Activated T-helper 9 cell treated with anti-CD3 and anti-CD28 coated beads, Interleukin-2, amount 50 U/mL, for 16 hours (primary cell): ENCODE measurements around the gene ICE1.
"Not testable (repeated sequence)": the region's sequence is repeated elsewhere in the genome, so short reads cannot be mapped to it uniquely, and the experiment has no call there.

Experiments used
- DNase-seq: peaks from one replicate; pipeline ENCODE4 v3.0.0-alpha.2; 2020; ENCODE audit warnings: low read depth

ICE1 gene

DNA sequence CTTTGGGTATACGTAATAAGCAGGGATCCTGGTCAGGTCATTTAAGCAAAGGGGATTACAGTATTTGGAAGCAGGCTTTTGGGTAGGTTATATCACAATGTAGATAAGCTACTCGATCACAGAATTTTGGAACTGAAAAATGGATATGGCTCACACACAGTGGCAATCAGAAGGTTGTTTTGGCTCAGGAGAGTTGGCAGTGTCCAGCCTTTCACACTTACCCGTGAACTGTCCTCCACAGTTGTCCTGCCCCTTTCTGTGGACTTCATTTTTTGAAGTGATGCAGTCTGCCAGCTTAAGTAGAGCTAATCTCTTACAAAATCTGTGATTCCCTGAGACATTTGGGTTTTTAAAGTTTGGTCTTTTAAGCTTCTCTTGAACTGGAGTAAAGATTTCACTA lies 30.7 kb downstream of the ICE1 start:
- DNase-seq, result no peak

DNA sequence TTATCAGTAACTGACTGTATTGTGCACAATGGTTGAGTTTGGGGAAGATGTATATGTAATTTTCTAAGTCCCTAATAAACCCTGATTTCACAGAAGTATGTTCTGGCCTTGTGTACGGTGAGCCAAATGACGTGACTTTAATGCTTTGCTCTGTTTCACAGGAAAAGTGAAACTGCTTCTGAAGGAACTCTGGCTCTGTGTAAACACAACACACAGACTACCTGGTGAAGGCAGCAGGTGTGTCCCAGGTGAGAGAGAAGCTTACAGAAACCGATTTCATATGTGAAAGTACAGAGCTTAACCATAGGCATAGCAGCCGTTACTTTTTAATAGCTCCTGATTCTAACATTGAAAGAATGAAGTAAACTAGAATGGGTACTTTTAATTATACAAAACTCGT lies 31.9 kb downstream of the ICE1 start:
- DNase-seq, result no peak

DNA sequence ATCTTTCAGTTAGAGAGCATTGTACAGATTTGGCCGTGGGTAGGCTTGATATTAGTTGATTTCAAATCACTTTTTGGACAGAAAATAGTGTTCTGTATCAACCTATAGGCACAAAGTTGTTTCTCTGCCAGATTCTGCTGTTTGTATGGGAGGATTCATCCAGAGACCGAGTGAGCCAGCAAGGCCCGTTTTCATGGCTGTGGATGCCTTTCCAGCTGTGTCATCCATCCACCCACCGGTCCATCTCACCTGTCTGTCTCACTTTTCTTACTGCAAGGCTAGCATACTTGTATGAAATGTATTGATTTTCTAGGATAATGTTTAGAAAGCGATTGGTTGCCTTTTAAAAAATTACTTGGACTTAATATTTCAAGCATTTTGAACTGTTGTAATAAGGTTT lies 34.4 kb downstream of the ICE1 start:
- no peak for DNase-seq

- DNase-seq, result no peak
These were observed 37.8 kb downstream of the ICE1 start for GRCh38 chr5:5460311-5460710.

DNA sequence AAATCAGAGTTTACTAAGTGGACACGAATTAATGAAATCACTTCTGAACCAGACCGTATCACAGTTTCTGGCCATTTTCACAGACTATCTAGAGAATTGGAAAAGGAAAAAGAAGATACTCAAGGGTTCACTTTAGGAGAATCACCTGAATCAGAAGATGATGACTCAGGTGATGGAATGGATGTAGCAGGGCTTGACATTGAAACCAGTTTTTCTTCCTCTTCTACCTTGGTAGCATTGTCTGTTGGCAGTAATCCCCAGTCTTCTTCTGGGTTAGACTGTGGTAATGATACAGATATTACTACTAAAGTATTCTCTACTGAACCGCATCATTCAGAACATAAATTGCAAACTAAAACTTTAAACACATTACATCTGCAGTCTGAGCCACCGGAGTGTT lies 38.5 kb downstream of the ICE1 start:
- no peak for DNase-seq

DNA sequence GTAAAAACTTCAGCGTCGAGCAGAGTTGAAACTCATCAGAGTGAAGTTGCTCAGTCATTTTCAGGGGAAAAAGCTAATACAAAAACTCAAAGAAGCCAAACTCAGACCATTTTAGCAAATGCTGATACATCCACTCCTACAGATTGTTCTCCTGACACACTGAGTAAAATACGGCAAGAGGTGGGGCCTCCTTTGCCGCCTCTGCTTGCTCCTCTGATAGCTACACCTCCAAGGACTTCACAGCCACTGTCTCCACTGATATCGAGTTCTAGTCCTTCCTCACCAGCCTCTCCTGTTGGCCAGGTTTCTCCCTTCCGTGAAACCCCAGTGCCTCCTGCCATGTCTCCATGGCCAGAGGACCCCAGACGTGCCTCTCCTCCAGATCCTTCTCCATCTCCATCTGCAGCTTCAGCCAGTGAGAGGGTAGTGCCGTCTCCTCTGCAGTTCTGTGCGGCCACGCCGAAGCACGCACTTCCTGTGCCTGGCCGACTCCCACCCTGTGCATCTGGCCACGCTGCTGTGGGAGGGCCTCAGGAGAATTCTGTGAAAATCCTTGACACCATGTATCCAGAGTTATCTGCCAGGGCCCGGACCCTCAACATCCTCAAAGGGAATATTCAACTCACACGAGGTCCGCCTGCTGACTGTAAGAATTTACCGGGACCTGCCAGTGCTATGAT lies 41.7 kb downstream of the ICE1 start:
- no peak for DNase-seq

- DNase-seq, result no peak
These were observed 43.8 kb downstream of the ICE1 start for GRCh38 chr5:5466227-5466626.

DNA sequence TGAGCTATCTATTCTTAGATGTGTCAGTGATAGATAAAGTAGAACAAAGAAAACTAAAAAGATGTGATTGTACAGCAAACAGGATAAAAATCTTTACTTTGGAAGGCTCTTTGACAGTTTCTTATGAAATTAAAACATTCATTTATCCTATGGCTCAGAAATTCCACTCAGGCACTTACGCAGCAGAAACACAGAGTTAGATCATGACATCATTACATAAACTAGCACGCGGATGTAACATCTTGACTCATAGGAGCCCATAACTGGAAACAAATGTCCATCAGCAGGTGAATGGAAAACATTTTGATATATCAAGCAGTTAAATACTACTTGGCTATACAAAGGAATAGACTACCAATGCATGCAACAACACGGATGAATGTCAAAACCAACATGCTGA lies 45.3 kb downstream of the ICE1 start:
- DNase-seq, result no peak

DNA sequence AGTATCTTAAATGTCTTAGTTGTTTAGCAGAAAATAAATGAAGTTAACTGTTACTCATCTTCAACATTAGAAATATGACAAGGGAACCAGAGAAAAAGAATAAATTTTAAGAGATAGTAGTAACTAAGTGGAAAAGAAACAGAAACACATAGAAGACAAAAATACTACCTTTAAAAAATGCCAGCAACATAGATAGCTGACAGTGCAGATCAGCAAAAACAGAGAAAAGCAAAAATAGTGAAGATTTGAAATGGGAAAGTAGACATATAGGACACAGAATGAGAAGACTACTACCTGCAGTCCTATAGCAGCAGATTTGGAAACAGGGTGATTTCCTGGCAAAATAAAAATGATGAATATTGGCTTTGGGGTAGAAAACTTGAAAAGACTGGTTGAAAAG lies 48.5 kb downstream of the ICE1 start:
- DNase-seq, result no peak

DNA sequence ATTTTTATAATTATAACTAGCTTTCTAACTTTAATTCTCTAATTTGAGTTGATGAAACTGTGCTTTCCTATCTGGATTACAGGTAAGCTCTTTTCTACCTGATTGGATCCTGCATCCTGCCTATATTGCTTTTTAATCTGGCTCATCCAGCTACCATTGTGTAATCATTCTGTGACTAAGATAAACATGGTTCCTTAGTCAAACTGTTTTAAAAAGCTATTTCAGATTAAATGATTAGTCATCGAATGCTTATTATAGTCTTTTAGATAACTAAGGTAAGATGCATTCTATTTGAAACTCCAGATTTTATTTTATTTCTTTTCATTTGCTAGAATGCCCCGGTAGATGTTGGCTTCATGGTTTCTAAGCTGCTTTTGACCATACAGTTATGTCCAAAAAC lies 50.7 kb downstream of the ICE1 start:
- no peak for DNase-seq

DNA sequence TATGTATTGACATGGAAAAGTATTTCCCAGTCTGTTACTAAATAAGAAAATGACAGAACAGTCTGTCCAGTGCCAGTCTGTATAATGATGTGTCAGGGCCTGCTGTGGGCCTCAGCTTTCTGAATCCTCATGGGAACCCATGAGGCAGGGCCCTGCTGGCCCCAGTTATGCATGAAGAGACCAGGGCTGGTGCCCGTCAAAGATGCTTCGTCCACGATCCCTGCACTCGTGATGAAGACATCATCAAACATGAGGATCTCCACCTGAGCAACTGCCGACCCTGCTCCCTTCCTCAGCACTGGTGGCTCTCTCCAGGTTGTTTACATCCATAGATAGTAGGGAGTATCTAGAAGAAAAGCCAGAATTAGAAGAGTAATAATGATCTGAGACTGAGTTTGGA lies 52.5 kb downstream of the ICE1 start:
- no peak for DNase-seq

DNA sequence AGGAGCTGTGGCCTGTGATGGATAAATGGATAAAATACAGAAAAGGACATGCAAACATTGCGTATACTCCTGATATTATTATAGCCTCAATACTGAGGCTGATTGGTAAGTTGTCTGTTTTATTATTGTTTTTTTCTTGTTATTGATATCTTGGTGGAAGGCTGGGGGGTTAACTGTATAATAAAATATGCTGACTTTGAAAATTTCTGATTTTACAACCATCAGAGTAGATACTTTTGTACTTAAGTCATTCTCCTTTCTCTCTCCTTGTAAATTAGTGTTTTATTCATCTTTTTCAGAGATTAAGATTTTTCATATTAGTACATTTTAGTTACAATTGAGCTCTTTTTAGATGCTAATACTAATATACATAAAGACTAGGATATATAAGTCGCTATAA lies 53.5 kb downstream of the ICE1 start:
- DNase-seq, result no peak

GRCh38 chr5:5479578-5479977 lies 57.1 kb downstream of the ICE1 start:
- not testable (repeated sequence) for DNase-seq

GRCh38 chr5:5480481-5481111 lies 58.1 kb downstream of the ICE1 start:
- DNase-seq, result no peak

GRCh38 chr5:5481206-5481605 lies 58.7 kb downstream of the ICE1 start:
- DNase-seq, result no peak

- no peak for DNase-seq
These were observed 59.2 kb downstream of the ICE1 start for GRCh38 chr5:5481633-5482032.

GRCh38 chr5:5483350-5483749 lies 60.9 kb downstream of the ICE1 start:
- no peak for DNase-seq

DNA sequence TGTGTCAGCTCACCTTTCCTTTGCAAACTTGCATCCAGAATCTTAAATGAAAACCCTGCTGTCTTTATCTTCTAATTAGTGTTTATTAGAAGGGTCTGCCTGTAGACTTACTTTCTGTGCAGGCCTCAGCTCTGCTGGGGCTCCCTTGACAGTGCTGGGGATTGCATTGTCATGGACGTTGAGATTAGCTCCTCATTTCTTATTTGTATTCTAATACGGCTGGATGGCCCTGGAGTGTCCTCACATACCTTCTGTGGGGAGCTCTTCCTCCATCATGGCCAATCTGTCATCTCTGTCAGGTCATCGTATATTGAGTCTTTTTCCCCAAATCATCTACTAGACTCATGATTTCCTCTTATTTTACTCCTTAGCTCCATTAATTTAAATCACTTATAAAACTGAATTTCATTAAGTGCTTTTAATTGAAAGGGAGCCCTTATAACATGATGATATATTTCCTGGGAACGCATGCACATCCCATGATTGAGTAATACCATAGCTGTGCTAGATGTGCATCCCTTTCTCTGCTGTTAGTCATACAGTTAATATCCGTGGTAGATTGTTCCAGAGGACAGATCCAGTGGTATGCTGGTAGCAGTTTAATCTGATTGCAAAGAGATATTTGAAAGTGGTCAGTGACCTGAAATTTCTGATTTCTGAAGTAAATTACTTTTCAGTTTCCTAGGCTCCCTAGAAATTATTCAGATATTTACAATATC lies 61.6 kb downstream of the ICE1 start:
- DNase-seq, result no peak

- no peak for DNase-seq
These were observed 63.6 kb downstream of the ICE1 start for GRCh38 chr5:5486122-5486521.

DNA sequence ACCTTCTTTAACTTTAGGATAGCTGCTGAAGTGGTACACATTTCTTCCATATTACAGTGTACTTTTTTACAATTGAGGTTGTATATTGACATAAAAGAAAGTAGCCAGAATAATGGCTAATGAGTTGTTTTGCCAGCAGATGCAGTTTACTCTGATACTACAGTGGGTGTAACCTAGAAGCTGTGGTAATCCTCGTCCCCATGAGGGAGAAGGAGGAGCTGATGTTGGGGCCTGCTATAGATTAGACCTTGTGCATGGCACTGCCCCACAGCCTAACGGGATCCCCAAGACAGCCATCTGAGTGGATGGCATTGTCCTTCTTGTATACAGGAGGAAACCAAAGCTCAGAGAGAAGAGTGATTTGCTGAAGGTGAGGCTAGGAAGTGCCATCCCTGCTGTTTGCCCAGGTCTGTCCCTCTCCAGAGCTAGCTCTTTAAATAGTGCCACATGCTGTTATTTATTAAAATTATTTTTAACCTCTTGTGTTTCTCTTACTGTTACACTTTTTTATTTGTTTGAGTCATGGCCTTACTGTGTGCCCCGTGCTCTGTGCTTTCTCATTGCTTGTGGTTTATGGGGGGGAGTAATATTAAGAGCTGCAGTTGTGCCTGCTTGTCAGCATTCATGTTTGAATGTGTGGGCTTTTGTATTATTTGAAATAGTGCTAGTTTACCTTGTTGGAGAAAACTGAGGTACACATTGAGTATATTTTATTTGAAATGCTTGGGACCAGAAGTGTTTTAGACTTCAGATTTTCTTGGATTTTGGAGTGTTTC lies 65.3 kb downstream of the ICE1 start:
- DNase-seq, result no peak

DNA sequence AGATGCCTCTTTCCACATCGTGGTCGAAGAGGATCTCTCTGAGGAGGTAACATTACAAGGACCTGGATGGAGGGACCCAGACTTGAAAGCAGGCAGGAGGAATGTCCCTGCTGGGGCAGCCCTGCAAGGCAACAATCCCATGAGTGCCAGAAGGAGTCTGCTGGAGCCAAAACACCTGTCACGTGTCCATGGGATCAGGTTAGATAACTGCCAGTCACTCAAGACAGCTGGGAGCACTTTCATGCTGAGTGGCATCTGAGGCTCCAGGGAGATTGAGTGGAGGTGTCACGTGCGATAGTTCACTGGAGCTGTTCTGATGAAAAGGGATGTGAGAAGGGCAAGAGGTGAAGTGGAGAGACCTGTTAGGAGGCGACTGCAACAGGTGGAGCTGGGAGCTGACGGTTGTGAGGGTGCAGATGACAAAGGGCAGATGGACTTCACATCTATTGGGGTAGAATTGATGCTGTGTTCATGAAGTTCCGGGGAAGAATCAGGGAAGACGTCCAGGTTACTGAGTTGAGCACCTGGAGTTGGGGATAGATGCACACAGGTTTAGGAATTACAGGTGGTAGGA lies 68.4 kb downstream of the ICE1 start:
- DNase-seq, result no peak
